Measurements from ENCODE around the gene ABHD15. TPM values are rescaled to one million over a fixed set of nuclear protein-coding genes. Genes with fewer than 3 reads are reported as not detected.

ABHD15 gene
- total RNA-seq, 1 donor from 2014 or later: 5.9 TPM

GRCh38 chr17:29611351-29612093 lies 44.7 kb upstream of the ABHD15 start:
- Histone ChIP-seq H3K4me1 (peaks cover 38% of the 10 kb centered on the region), H3K27ac (replicated peaks) (no peak overlapping the region), H3K27me3 (ENCODE audit: low read depth) (no peaks in the 10 kb centered on the region), H3K9me3 (replicated peaks) (no peaks in the 10 kb centered on the region), H3K4me3 (no peak overlapping the region), H3K36me3 (no peaks in the 10 kb centered on the region)
- no peak for DNase-seq
- TF ChIP-seq CTCF (IDR thresholded peaks at IDR 0.05; ENCODE audit: borderline replicate concordance): no peak
- intact Hi-C loops (cut with micrococcal nuclease): no loop called here

- no peaks in the 10 kb centered on the region for H3K27me3 ChIP-seq (ENCODE audit: low read depth)
- no peak overlapping the region for H3K4me3 ChIP-seq
Measured at GRCh38 chr17:29610395-29610794, 43.6 kb upstream of the ABHD15 start.

GRCh38 chr17:29608986-29609385 lies 42.1 kb upstream of the ABHD15 start:
- no peak for TF ChIP-seq CTCF (IDR thresholded peaks at IDR 0.05; ENCODE audit: borderline replicate concordance)
- DNase-seq: no peak
- no peak overlapping the region for H3K27ac ChIP-seq (replicated peaks)

More at GRCh38 chr17:29610395-29610794, 43.6 kb upstream of the ABHD15 start:
- no peaks in the 10 kb centered on the region for H3K36me3 ChIP-seq
- no peak for DNase-seq
- no peaks in the 10 kb centered on the region for H3K9me3 ChIP-seq (replicated peaks)
- H3K4me1 ChIP-seq: peaks cover 28% of the 10 kb centered on the region
- no peak overlapping the region for H3K27ac ChIP-seq (replicated peaks)
- intact Hi-C loops (cut with micrococcal nuclease): no loop called here
- no peak for TF ChIP-seq CTCF (IDR thresholded peaks at IDR 0.05; ENCODE audit: borderline replicate concordance)

GRCh38 chr17:29607557-29608195 lies 40.8 kb upstream of the ABHD15 start:
- DNase-seq: no peak
- Histone ChIP-seq H3K36me3 (no peaks in the 10 kb centered on the region), H3K9me3 (replicated peaks) (no peaks in the 10 kb centered on the region), H3K4me3 (no peak overlapping the region), H3K4me1 (peaks cover under 1% of the 10 kb centered on the region), H3K27ac (replicated peaks) (no peak overlapping the region), H3K27me3 (ENCODE audit: low read depth) (no peaks in the 10 kb centered on the region)
- intact Hi-C loops (cut with micrococcal nuclease): no loop called here
- no peak for TF ChIP-seq CTCF (IDR thresholded peaks at IDR 0.05; ENCODE audit: borderline replicate concordance)

More at GRCh38 chr17:29608986-29609385, 42.1 kb upstream of the ABHD15 start:
- H3K4me3 ChIP-seq: no peak overlapping the region
- no peaks in the 10 kb centered on the region for H3K9me3 ChIP-seq (replicated peaks)
- peaks cover 14% of the 10 kb centered on the region for H3K4me1 ChIP-seq
- intact Hi-C loops (cut with micrococcal nuclease): no loop called here
- no peaks in the 10 kb centered on the region for H3K36me3 ChIP-seq
- H3K27me3 ChIP-seq (ENCODE audit: low read depth): no peaks in the 10 kb centered on the region

- H3K4me3 ChIP-seq: no peak overlapping the region
- H3K4me1 ChIP-seq: no peaks in the 10 kb centered on the region
- H3K9me3 ChIP-seq (replicated peaks): no peaks in the 10 kb centered on the region
- H3K27me3 ChIP-seq (ENCODE audit: low read depth): no peaks in the 10 kb centered on the region
- H3K27ac ChIP-seq (replicated peaks): no peak overlapping the region
- no peaks in the 10 kb centered on the region for H3K36me3 ChIP-seq
- intact Hi-C loops (cut with micrococcal nuclease): no loop called here
- TF ChIP-seq CTCF (IDR thresholded peaks at IDR 0.05; ENCODE audit: borderline replicate concordance): no peak
- peak; percentile 16 for DNase-seq
Measured at GRCh38 chr17:29603109-29603674, 36.4 kb upstream of the ABHD15 start.

Data from left ventricle myocardium inferior (tissue), 1 donor.